ENCODE data around the gene PRKG1. TPM values are rescaled to one million over a fixed set of nuclear protein-coding genes. Genes with fewer than 3 reads are reported as not detected.

The PRKG1 gene
- total RNA-seq, 1 experiment from 2014 or later, result 0.09 TPM

GRCh38 chr10:51897560-51897959, 823.3 kb downstream of the PRKG1 start:
- Mint-ChIP-seq H3K9me3 (ENCODE audit: unreplicated experiment) (no peaks in the 10 kb centered on the region), H3K36me3 (ENCODE audit: insufficient read depth, unreplicated experiment) (no peaks in the 10 kb centered on the region), H3K4me1 (ENCODE audit: low read depth, unreplicated experiment) (no peaks in the 10 kb centered on the region), H3K27ac (ENCODE audit: unreplicated experiment) (no peak overlapping the region), H3K27me3 (ENCODE audit: insufficient read depth, unreplicated experiment) (peaks cover 6% of the 10 kb centered on the region), H3K4me3 (ENCODE audit: unreplicated experiment) (no peak overlapping the region)
- ChIA-PET POLR2A (no interaction called here), CTCF (no interaction called here)
- no peaks in the 10 kb centered on the region for H3K4me1 ChIP-seq
- no peak overlapping the region for H3K4me3 ChIP-seq (ENCODE audit: low read depth, low read length)
- H3K36me3 ChIP-seq (ENCODE audit: control insufficient read depth, insufficient read depth, low read length), result no peaks in the 10 kb centered on the region
- DNase-seq, result no peak
- no TSS peak for BruUV-seq (replicated peaks)
- no peaks in the 10 kb centered on the region for H3K27me3 ChIP-seq (replicated peaks; ENCODE audit: control insufficient read depth, insufficient read depth, low read length)
- no peaks in the 10 kb centered on the region for H3K9me3 ChIP-seq
- intact Hi-C loops (cut with micrococcal nuclease; ENCODE audit: unreplicated experiment), result no loop called here
- TF ChIP-seq, protein P1, sequence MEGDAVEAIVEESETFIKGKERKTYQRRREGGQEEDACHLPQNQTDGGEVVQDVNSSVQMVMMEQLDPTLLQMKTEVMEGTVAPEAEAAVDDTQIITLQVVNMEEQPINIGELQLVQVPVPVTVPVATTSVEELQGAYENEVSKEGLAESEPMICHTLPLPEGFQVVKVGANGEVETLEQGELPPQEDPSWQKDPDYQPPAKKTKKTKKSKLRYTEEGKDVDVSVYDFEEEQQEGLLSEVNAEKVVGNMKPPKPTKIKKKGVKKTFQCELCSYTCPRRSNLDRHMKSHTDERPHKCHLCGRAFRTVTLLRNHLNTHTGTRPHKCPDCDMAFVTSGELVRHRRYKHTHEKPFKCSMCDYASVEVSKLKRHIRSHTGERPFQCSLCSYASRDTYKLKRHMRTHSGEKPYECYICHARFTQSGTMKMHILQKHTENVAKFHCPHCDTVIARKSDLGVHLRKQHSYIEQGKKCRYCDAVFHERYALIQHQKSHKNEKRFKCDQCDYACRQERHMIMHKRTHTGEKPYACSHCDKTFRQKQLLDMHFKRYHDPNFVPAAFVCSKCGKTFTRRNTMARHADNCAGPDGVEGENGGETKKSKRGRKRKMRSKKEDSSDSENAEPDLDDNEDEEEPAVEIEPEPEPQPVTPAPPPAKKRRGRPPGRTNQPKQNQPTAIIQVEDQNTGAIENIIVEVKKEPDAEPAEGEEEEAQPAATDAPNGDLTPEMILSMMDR (IDR thresholded peaks at IDR 0.05; ENCODE audit: insufficient read depth in 1 of 2, low read depth in 1 of 2, low read length in 1 of 2, severe bottlenecking in 1 of 2, unreplicated experiment in 1 of 2), result no peak

DNA sequence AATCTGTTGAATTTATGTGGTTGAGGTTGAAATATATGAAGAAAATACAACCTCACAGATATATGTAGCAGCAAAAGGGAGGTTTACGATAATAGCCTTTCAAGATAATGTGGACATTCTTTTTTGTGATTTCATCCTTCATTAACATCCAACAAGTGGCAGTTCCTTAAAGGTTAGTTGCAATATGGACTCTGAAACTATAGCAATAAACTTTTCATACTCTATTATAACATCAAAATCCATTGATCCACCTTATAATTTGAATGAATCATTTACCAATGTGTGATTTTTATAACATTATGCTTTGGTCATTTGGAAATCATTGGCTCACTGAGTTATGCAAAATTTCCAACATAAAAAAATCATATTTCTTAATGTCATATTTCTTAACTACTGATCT, 825.9 kb downstream of the PRKG1 start:
- no peaks in the 10 kb centered on the region for H3K9me3 ChIP-seq
- no peak overlapping the region for H3K4me3 ChIP-seq (ENCODE audit: low read depth, low read length)
- no peak for DNase-seq
- ChIA-PET POLR2A (no interaction called here), CTCF (no interaction called here)
- H3K36me3 ChIP-seq (ENCODE audit: control insufficient read depth, insufficient read depth, low read length), result no peaks in the 10 kb centered on the region
- Mint-ChIP-seq H3K4me3 (ENCODE audit: unreplicated experiment) (no peak overlapping the region), H3K9me3 (ENCODE audit: unreplicated experiment) (no peaks in the 10 kb centered on the region), H3K27me3 (ENCODE audit: insufficient read depth, unreplicated experiment) (peaks cover 6% of the 10 kb centered on the region), H3K27ac (ENCODE audit: unreplicated experiment) (no peak overlapping the region), H3K4me1 (ENCODE audit: low read depth, unreplicated experiment) (no peaks in the 10 kb centered on the region), H3K36me3 (ENCODE audit: insufficient read depth, unreplicated experiment) (no peaks in the 10 kb centered on the region)
- intact Hi-C loops (cut with micrococcal nuclease; ENCODE audit: unreplicated experiment), result no loop called here
- H3K27me3 ChIP-seq (replicated peaks; ENCODE audit: control insufficient read depth, insufficient read depth, low read length), result no peaks in the 10 kb centered on the region
- BruUV-seq (replicated peaks), result no TSS peak
- TF ChIP-seq, protein P1 (IDR thresholded peaks at IDR 0.05; ENCODE audit: insufficient read depth in 1 of 2, low read depth in 1 of 2, low read length in 1 of 2, severe bottlenecking in 1 of 2, unreplicated experiment in 1 of 2), result no peak
- H3K4me1 ChIP-seq, result no peaks in the 10 kb centered on the region

GRCh38 chr10:51903675-51904074, 829.4 kb downstream of the PRKG1 start:
- Mint-ChIP-seq H3K36me3 (ENCODE audit: insufficient read depth, unreplicated experiment) (no peaks in the 10 kb centered on the region), H3K4me1 (ENCODE audit: low read depth, unreplicated experiment) (peaks cover 7% of the 10 kb centered on the region), H3K27me3 (ENCODE audit: insufficient read depth, unreplicated experiment) (peaks cover 6% of the 10 kb centered on the region), H3K9me3 (ENCODE audit: unreplicated experiment) (no peaks in the 10 kb centered on the region), H3K4me3 (ENCODE audit: unreplicated experiment) (no peak overlapping the region), H3K27ac (ENCODE audit: unreplicated experiment) (no peak overlapping the region)
- Histone ChIP-seq H3K4me3 (ENCODE audit: low read depth, low read length) (no peak overlapping the region), H3K27me3 (replicated peaks; ENCODE audit: control insufficient read depth, insufficient read depth, low read length) (no peaks in the 10 kb centered on the region), H3K36me3 (ENCODE audit: control insufficient read depth, insufficient read depth, low read length) (no peaks in the 10 kb centered on the region), H3K9me3 (no peaks in the 10 kb centered on the region), H3K4me1 (no peaks in the 10 kb centered on the region; the same call in 1 of the 2 replicates)
- DNase-seq, result no peak
- BruUV-seq (replicated peaks), result no TSS peak
- TF ChIP-seq, protein P1 (IDR thresholded peaks at IDR 0.05; ENCODE audit: insufficient read depth in 1 of 2, low read depth in 1 of 2, low read length in 1 of 2, severe bottlenecking in 1 of 2, unreplicated experiment in 1 of 2), result no peak
- CTCF ChIA-PET, result no interaction called here
- intact Hi-C loops (cut with micrococcal nuclease; ENCODE audit: unreplicated experiment), result no loop called here
- POLR2A ChIA-PET, result no interaction called here

Measured in Caco-2 (cell line).